Measurements from ENCODE around the gene INAVA.

DNA sequence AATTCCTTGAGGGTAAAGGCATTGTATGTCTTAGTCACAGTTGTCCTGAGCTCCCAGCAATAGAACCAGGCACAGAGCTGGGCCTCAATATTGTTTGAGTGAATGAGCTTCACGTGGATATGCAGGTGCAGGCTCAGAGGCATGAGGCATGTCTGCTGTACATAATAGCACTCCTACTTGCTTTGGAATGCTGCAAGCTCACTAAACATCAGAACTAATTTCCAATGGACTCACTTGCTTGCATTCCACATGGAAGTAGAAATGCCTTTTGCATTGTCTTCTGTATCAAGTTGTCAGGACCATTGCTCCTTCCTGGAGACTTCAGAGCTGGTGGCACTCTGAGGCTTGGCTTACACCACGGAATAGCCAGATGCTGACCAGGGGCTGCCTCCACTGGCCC, 37.1 kb downstream of the INAVA start:
- TF ChIP-seq, protein P1, sequence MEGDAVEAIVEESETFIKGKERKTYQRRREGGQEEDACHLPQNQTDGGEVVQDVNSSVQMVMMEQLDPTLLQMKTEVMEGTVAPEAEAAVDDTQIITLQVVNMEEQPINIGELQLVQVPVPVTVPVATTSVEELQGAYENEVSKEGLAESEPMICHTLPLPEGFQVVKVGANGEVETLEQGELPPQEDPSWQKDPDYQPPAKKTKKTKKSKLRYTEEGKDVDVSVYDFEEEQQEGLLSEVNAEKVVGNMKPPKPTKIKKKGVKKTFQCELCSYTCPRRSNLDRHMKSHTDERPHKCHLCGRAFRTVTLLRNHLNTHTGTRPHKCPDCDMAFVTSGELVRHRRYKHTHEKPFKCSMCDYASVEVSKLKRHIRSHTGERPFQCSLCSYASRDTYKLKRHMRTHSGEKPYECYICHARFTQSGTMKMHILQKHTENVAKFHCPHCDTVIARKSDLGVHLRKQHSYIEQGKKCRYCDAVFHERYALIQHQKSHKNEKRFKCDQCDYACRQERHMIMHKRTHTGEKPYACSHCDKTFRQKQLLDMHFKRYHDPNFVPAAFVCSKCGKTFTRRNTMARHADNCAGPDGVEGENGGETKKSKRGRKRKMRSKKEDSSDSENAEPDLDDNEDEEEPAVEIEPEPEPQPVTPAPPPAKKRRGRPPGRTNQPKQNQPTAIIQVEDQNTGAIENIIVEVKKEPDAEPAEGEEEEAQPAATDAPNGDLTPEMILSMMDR (CRISPR knock-in tag; IDR thresholded peaks at IDR 0.05) = no peak
- no peak for TF ChIP-seq SP1 (IDR thresholded peaks at IDR 0.05)
- no peak for TF ChIP-seq SP1 (CRISPR knock-in tag; IDR thresholded peaks at IDR 0.05)
- TF ChIP-seq ZNF530 (CRISPR knock-in tag; IDR thresholded peaks at IDR 0.05; ENCODE audit: low read depth) = no peak
- no peak for TF ChIP-seq GABPA (IDR thresholded peaks at IDR 0.05; ENCODE audit: low read depth, low read length)
- no peak for TF ChIP-seq GABPA (CRISPR knock-in tag; IDR thresholded peaks at IDR 0.05; ENCODE audit: low read depth)
- TF ChIP-seq, protein P2, sequence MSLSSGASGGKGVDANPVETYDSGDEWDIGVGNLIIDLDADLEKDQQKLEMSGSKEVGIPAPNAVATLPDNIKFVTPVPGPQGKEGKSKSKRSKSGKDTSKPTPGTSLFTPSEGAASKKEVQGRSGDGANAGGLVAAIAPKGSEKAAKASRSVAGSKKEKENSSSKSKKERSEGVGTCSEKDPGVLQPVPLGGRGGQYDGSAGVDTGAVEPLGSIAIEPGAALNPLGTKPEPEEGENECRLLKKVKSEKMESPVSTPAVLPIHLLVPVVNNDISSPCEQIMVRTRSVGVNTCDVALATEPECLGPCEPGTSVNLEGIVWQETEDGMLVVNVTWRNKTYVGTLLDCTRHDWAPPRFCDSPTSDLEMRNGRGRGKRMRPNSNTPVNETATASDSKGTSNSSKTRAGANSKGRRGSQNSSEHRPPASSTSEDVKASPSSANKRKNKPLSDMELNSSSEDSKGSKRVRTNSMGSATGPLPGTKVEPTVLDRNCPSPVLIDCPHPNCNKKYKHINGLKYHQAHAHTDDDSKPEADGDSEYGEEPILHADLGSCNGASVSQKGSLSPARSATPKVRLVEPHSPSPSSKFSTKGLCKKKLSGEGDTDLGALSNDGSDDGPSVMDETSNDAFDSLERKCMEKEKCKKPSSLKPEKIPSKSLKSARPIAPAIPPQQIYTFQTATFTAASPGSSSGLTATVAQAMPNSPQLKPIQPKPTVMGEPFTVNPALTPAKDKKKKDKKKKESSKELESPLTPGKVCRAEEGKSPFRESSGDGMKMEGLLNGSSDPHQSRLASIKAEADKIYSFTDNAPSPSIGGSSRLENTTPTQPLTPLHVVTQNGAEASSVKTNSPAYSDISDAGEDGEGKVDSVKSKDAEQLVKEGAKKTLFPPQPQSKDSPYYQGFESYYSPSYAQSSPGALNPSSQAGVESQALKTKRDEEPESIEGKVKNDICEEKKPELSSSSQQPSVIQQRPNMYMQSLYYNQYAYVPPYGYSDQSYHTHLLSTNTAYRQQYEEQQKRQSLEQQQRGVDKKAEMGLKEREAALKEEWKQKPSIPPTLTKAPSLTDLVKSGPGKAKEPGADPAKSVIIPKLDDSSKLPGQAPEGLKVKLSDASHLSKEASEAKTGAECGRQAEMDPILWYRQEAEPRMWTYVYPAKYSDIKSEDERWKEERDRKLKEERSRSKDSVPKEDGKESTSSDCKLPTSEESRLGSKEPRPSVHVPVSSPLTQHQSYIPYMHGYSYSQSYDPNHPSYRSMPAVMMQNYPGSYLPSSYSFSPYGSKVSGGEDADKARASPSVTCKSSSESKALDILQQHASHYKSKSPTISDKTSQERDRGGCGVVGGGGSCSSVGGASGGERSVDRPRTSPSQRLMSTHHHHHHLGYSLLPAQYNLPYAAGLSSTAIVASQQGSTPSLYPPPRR (CRISPR knock-in tag; IDR thresholded peaks at IDR 0.05; ENCODE audit: borderline replicate concordance) = no peak
- TF ChIP-seq, protein P3, sequence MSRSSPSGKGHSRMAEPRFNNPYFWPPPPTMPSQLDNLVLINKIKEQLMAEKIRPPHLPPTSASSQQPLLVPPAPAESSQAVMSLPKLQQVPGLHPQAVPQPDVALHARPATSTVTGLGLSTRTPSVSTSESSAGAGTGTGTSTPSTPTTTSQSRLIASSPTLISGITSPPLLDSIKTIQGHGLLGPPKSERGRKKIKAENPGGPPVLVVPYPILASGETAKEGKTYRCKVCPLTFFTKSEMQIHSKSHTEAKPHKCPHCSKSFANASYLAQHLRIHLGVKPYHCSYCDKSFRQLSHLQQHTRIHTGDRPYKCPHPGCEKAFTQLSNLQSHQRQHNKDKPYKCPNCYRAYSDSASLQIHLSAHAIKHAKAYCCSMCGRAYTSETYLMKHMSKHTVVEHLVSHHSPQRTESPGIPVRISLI (CRISPR knock-in tag; IDR thresholded peaks at IDR 0.05; ENCODE audit: borderline replicate concordance) = no peak
- no peak for TF ChIP-seq KLF6 (CRISPR knock-in tag; IDR thresholded peaks at IDR 0.05)
- TF ChIP-seq, protein P4, sequence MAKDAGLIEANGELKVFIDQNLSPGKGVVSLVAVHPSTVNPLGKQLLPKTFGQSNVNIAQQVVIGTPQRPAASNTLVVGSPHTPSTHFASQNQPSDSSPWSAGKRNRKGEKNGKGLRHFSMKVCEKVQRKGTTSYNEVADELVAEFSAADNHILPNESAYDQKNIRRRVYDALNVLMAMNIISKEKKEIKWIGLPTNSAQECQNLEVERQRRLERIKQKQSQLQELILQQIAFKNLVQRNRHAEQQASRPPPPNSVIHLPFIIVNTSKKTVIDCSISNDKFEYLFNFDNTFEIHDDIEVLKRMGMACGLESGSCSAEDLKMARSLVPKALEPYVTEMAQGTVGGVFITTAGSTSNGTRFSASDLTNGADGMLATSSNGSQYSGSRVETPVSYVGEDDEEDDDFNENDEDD (CRISPR knock-in tag; IDR thresholded peaks at IDR 0.05; ENCODE audit: borderline replicate concordance) = no peak
- TF ChIP-seq RAD21 (CRISPR knock-in tag; IDR thresholded peaks at IDR 0.05) = no peak
- no peak for TF ChIP-seq RCOR2 (CRISPR knock-in tag; IDR thresholded peaks at IDR 0.05)
- no peak for TF ChIP-seq ZNF510 (CRISPR knock-in tag; IDR thresholded peaks at IDR 0.05; ENCODE audit: low read depth)
- no peak for TF ChIP-seq POLR2A (IDR thresholded peaks at IDR 0.05; ENCODE audit: insufficient read depth in 1 of 2, low read depth in 2 of 2, low read length in 2 of 2)
- no peak for TF ChIP-seq MYC (CRISPR knock-in tag; IDR thresholded peaks at IDR 0.05; ENCODE audit: borderline replicate concordance)
- no peak for TF ChIP-seq HOXD1 (CRISPR knock-in tag; IDR thresholded peaks at IDR 0.05)
